ENCODE data around the gene DUSP15.

DUSP15 gene

DNA sequence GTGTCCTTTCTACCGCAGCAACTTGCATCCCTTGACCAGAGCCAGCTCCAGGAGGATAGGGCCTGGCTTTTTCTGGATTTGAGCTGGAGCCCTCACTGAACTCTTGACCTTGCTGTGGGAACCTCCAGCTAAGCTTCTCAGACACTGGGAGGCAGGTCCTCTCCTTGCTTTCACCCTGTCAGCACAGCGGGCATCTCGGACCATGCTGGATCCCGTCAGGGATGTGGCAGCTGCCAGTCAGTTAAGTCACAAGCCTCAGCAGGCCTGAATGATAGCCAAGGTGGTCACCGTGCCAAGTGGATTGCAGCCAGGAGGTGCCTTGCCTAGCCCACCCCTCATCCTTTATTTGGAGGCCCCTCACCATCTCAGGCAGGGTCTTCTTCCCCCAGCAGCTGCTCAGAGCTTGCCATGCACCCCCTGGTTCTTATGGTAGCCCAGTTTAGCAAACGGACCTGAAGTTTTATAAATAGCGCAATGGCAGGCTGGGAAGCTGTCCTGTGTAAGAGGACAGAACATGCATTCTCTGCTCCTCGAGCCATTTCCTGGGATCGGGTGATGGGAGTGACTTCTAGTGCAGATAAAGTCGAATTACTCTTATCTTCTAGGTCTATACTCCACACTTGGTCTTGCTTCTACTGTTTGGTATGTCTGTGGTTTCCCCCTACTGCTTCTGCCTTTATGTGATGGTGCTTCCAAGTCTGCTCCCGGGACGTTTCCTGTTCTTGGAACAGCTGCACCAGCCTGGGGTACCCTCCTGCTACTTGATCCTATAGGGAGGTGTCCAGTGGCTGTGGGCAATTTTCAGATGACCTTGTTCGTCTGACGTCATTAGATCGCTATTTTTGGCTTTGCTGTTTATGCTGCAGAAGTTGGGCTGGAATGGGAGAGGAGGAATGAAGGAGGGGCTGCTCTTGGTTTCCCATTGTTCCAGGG is 58.3 kb downstream of the DUSP15 start:
- H3K4me3 ChIP-seq (ENCODE audit: low read depth, low read length) = no peak overlapping the region
- peaks cover 7% of the 10 kb centered on the region for H3K36me3 ChIP-seq

DNA sequence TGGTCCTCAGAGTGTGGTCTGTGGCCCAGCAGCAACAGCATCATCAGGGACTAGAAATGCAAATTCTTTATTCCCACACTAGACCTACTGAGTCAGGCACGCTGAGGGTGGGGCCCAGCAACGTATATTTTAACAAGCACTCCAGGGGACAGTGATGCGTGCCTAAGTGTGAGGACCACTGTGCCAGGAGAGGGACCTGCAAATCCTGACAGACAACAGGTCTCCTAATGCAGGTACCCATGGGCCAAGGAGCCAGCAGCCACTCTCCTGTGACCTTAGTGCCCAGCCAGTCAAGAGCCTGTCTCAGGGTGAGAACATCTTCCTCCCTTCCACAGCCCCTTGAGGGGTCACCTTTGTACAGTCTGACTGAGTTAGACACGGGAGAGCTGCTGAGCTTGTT is 59.1 kb downstream of the DUSP15 start:
- Histone ChIP-seq H3K27ac (no peak overlapping the region), H3K9me3 (ENCODE audit: severe bottlenecking) (no peaks in the 10 kb centered on the region), H3K4me3 (ENCODE audit: low read depth, low read length) (no peak overlapping the region), H3K36me3 (peaks cover 9% of the 10 kb centered on the region), H3K27me3 (ENCODE audit: insufficient read depth, low read depth, severe bottlenecking) (no peaks in the 10 kb centered on the region)
- no peak for DNase-seq
- TF ChIP-seq, protein P1, sequence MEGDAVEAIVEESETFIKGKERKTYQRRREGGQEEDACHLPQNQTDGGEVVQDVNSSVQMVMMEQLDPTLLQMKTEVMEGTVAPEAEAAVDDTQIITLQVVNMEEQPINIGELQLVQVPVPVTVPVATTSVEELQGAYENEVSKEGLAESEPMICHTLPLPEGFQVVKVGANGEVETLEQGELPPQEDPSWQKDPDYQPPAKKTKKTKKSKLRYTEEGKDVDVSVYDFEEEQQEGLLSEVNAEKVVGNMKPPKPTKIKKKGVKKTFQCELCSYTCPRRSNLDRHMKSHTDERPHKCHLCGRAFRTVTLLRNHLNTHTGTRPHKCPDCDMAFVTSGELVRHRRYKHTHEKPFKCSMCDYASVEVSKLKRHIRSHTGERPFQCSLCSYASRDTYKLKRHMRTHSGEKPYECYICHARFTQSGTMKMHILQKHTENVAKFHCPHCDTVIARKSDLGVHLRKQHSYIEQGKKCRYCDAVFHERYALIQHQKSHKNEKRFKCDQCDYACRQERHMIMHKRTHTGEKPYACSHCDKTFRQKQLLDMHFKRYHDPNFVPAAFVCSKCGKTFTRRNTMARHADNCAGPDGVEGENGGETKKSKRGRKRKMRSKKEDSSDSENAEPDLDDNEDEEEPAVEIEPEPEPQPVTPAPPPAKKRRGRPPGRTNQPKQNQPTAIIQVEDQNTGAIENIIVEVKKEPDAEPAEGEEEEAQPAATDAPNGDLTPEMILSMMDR (IDR thresholded peaks at IDR 0.05; ENCODE audit: low read depth, low read length) = no peak

More for the DNA sequence above, 58.3 kb downstream of the DUSP15 start:
- Histone ChIP-seq H3K9me3 (ENCODE audit: severe bottlenecking) (no peaks in the 10 kb centered on the region), H3K27me3 (ENCODE audit: insufficient read depth, low read depth, severe bottlenecking) (no peaks in the 10 kb centered on the region), H3K27ac (no peak overlapping the region)
- TF ChIP-seq, protein P1 (IDR thresholded peaks at IDR 0.05; ENCODE audit: low read depth, low read length) = no peak
- no peak for DNase-seq
